ENCODE data around the gene TRPT1. TPM values are rescaled to one million over a fixed set of nuclear protein-coding genes. Genes with fewer than 3 reads are reported as not detected.

TRPT1 gene
- total RNA-seq, 1 donor from 2014 or later, result 22.2 TPM

- no peak for ATAC-seq
- peak; percentile 56 for DNase-seq (ENCODE audit: low spot score)
These were observed 44.2 kb downstream of the TRPT1 start for GRCh38 chr11:64181506-64182411.

GRCh38 chr11:64180891-64181290, 45.1 kb downstream of the TRPT1 start:
- DNase-seq (ENCODE audit: low spot score) (no peak), ATAC-seq (no peak)

GRCh38 chr11:64178951-64179639, 46.9 kb downstream of the TRPT1 start:
- ATAC-seq, result no peak
- DNase-seq (ENCODE audit: low spot score), result no peak

GRCh38 chr11:64178203-64178602, 47.8 kb downstream of the TRPT1 start:
- no peak for ATAC-seq
- DNase-seq (ENCODE audit: low spot score), result no peak

GRCh38 chr11:64176751-64177150, 49.2 kb downstream of the TRPT1 start:
- no peak for ATAC-seq

More at GRCh38 chr11:64176751-64177150, 49.2 kb downstream of the TRPT1 start:
- no peak for DNase-seq (ENCODE audit: low spot score)

Other genes with a start within 250 kb of the TRPT1 start
- gene OTUB1, start 239.7 kb downstream of the TRPT1 start, total RNA-seq, result 22.8 TPM
- gene FLRT1, start 190.3 kb downstream of the TRPT1 start, total RNA-seq, result not detected
- gene MACROD1, start 60.1 kb downstream of the TRPT1 start, total RNA-seq, result 35.2 TPM
- gene STIP1, start 40.0 kb downstream of the TRPT1 start, total RNA-seq, result 33.9 TPM
- 9.7 TPM for gene FERMT3, start 19.5 kb downstream of the TRPT1 start, total RNA-seq
- 52.5 TPM for gene NUDT22, start 88 bp upstream of the TRPT1 start, total RNA-seq
- gene DNAJC4, start 4.4 kb upstream of the TRPT1 start, total RNA-seq, result 28.2 TPM
- gene VEGFB, start 8.4 kb upstream of the TRPT1 start, total RNA-seq, result 20.8 TPM
- 82.6 TPM for gene FKBP2, start 14.9 kb upstream of the TRPT1 start, total RNA-seq
- gene PPP1R14B, start 20.8 kb upstream of the TRPT1 start, total RNA-seq, result 50.1 TPM
- 6.8 TPM for gene PLCB3, start 25.3 kb upstream of the TRPT1 start, total RNA-seq
- 36.0 TPM for gene BAD, start 58.5 kb upstream of the TRPT1 start, total RNA-seq
- gene GPR137, start 59.7 kb upstream of the TRPT1 start, total RNA-seq, result 26.8 TPM
- gene KCNK4, start 65.1 kb upstream of the TRPT1 start, total RNA-seq, result not detected
- not detected for gene CATSPERZ, start 74.2 kb upstream of the TRPT1 start, total RNA-seq
- 53.6 TPM for gene ESRRA, start 79.3 kb upstream of the TRPT1 start, total RNA-seq
- 59.1 TPM for gene TRMT112, start 91.4 kb upstream of the TRPT1 start, total RNA-seq
- 96.4 TPM for gene PRDX5, start 91.9 kb upstream of the TRPT1 start, total RNA-seq
- 4.0 TPM for gene CCDC88B, start 114.0 kb upstream of the TRPT1 start, total RNA-seq
- gene RPS6KA4, start 133.0 kb upstream of the TRPT1 start, total RNA-seq, result 9.8 TPM

Data from left lobe of liver (tissue), 2 donors.